Adrenal gland (tissue), 12 donors: ENCODE data around the gene VIPR2. TPM values are rescaled to one million over a fixed set of nuclear protein-coding genes. Genes with fewer than 3 reads are reported as not detected.

ENCODE experiments used
- DNase-seq, 7 donors: peaks; one replicate each; pipeline ENCODE4 v3.0.0-alpha.2; 2019 to 2020
- H3K27ac ChIP-seq, 5 donors: fragments of 200-600 bp; sonication (generic) in 4 of 5; 1 replicate in 3 of 5; 2 replicates in 2 of 5; pipeline versions ENCODE4 v1.5.1 to v1.8.0; 2016 to 2020; ENCODE audit warnings: mild to moderate bottlenecking in 1 of 5
- H3K27me3 ChIP-seq: fragments of 200-600 bp; 2 replicates; pipeline ENCODE4 v1.8.0; 2021
- H3K36me3 ChIP-seq, 2 donors: fragments of 200-600 bp; replicated peaks in 1 of 2; 1 replicate in 1 of 2; 2 replicates in 1 of 2; pipeline versions ENCODE4 v1.5.1 to v1.8.0; 2018 to 2022
- H3K4me1 ChIP-seq, 2 donors: fragments of 200-600 bp; replicated peaks in 1 of 2; 1 replicate in 1 of 2; 2 replicates in 1 of 2; pipeline versions ENCODE4 v1.5.1 to v1.8.0; 2018 to 2021
- H3K4me3 ChIP-seq, 4 donors: fragments of 200-600 bp; sonication (generic) in 3 of 4; one replicate each; pipeline ENCODE4 v1.5.1; 2016 to 2018
- H3K9me3 ChIP-seq, 3 donors: fragments of 200-600 bp; sonication (generic) in 1 of 3; replicated peaks in 1 of 3; 1 replicate in 2 of 3; 2 replicates in 1 of 3; pipeline versions ENCODE4 v1.5.1 to v1.8.0; 2016 to 2021
- POLR2A ChIP-seq, 2 donors: fragments of 450-650 bp; IDR thresholded peaks; one replicate each; pipeline ENCODE4 v1.6.1; 2017; ENCODE audit warnings: antibody characterized with exemption in 2 of 2, mild to moderate bottlenecking in 2 of 2, moderate library complexity in 1 of 2
- WGBS, 4 donors: extraction: QIAGEN DNeasy Blood & Tissue Kit in 2 of 4; methylation state at CpG; one replicate each; pipeline versions ENCODE4 v1.1.5 to v1.1.7; 2013 to 2017; 5-methylcytosine and 5-hydroxymethylcytosine counted together
- intact Hi-C, 2 donors: fragments of 100-400 bp; cut with DNase I; formaldehyde crosslinking; loops; one replicate each; pipeline versions ENCODE4 v1.14.1 to v1.15.0; 2022 to 2023
- polyA plus RNA-seq, 3 donors: library from polyadenylated mRNA; stranded (reverse); fragments of 200-250 nt in 2 of 3; fragments of 350-450 nt in 1 of 3; fragmentation: Illumina TruSeq in 1 of 3; extraction: RNeasy Lipid Tissue Mini Kit (QIAGEN cat#74804) in 1 of 3; gene quantifications; one replicate each; pipeline ENCODE4 v1.2.3, GENCODE V29; 2013 to 2014
- total RNA-seq, 9 donors: library from RNA; depleted of rRNA in 4 of 9; stranded (reverse); fragments of >200 nt in 4 of 9; fragments of 120-200 nt in 1 of 9; fragmentation: NEBNext Ultra II Directional in 1 of 9; extraction: Animal tissue kit (Norgen Biotek cat#: 25700) in 1 of 9; gene quantifications; one replicate each; pipeline versions ENCODE4 v1.1.0 to v1.2.4, GENCODE V29; 2013 to 2023
- TF ChIP-seq, protein P1 (sequence below), 6 experiments: fragments of 450-650 bp in 4 of 6; fragments of 200-600 bp in 2 of 6; sonication (generic) in 1 of 6; IDR thresholded peaks; 1 replicate in 5 of 6; 2 replicates in 1 of 6; pipeline versions ENCODE4 v1.5.1 to v1.8.0; 2016 to 2021; ENCODE audit warnings: antibody characterized with exemption in 6 of 6, mild to moderate bottlenecking in 2 of 6, moderate library complexity in 1 of 6
- donor health status: healthy with polysubstance abuse.
- donor health status: Bipolar disorder and iron deficiency.
- donor health status: DM: yes; HTN: yes; CAD: no.
- donor health status: DM: no; HTN: no; CAD: no.
- donor health status: DM: no; HTN: no; CAD: no.
- donor health status: DM: yes; HTN: yes; CAD: no.

VIPR2 gene
- total and polyA plus RNA-seq, 12 donors, result 0.06 to 3.8 (median 0.80) TPM

DNA sequence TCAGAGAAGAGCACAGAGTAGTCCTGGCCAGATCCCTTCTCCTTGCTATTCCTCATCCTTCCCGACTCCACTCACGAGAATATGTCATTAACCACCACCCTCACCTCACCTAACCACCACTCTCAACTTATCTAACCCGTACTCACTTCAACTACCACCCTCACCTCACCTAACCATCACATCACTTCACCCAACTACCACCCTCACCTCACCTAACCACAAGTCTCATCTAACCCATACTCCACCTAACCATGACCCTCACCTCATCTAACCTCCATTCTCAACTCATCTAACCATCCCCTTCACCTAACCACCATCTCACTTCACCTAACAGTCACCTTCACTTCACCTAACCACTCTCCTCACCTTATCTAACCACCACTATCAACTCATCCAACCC is 85.0 kb downstream of the VIPR2 start:
- 88 to 95% (median 93%) methylated on average over 2 to 3 of the region's 3 CpGs for WGBS, 4 donors
- Histone ChIP-seq H3K36me3 (no peaks in the 10 kb centered on the region), H3K4me3 (no peak overlapping the region), H3K4me1 (no peaks in the 10 kb centered on the region), H3K9me3 (no peaks in the 10 kb centered on the region), H3K27me3 (no peaks in the 10 kb centered on the region), H3K27ac (no peak overlapping the region)
- TF ChIP-seq, protein P1, sequence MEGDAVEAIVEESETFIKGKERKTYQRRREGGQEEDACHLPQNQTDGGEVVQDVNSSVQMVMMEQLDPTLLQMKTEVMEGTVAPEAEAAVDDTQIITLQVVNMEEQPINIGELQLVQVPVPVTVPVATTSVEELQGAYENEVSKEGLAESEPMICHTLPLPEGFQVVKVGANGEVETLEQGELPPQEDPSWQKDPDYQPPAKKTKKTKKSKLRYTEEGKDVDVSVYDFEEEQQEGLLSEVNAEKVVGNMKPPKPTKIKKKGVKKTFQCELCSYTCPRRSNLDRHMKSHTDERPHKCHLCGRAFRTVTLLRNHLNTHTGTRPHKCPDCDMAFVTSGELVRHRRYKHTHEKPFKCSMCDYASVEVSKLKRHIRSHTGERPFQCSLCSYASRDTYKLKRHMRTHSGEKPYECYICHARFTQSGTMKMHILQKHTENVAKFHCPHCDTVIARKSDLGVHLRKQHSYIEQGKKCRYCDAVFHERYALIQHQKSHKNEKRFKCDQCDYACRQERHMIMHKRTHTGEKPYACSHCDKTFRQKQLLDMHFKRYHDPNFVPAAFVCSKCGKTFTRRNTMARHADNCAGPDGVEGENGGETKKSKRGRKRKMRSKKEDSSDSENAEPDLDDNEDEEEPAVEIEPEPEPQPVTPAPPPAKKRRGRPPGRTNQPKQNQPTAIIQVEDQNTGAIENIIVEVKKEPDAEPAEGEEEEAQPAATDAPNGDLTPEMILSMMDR (IDR thresholded peaks at IDR 0.05), result no peak
- TF ChIP-seq POLR2A (IDR thresholded peaks at IDR 0.05), result no peak
- intact Hi-C loops, result no loop called here
- no peak for DNase-seq

DNA sequence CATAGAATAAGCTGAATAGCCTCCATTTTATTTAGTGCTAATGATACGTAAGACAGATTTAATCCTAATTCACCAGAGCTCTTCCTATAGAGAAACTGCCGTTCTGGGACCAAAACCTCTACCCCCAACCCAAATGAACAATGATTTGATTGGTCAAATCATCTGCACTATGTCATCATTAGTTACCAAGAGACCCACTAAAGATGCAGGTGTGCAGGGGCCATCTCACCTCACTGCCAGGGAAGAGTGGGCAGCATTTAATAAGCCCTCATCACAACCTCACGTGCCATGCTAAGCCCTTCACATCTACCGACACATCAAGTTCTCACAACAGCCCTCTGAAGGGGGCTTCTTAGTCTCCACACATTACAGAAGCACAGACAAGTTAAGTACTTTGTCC is 87.0 kb downstream of the VIPR2 start:
- intact Hi-C loops, result no loop called here
- TF ChIP-seq, protein P1 (IDR thresholded peaks at IDR 0.05), result no peak
- no peak for TF ChIP-seq POLR2A (IDR thresholded peaks at IDR 0.05)
- DNase-seq, result peak in 1 of 7 donors; percentile 24
- Histone ChIP-seq H3K4me1 (no peaks in the 10 kb centered on the region), H3K9me3 (no peaks in the 10 kb centered on the region), H3K27ac (no peak overlapping the region), H3K4me3 (no peak overlapping the region), H3K27me3 (no peaks in the 10 kb centered on the region), H3K36me3 (no peaks in the 10 kb centered on the region)
- WGBS, 4 donors, result 89 to 97% (median 90%) methylated on average over 3 to 4 of the region's 4 CpGs

DNA sequence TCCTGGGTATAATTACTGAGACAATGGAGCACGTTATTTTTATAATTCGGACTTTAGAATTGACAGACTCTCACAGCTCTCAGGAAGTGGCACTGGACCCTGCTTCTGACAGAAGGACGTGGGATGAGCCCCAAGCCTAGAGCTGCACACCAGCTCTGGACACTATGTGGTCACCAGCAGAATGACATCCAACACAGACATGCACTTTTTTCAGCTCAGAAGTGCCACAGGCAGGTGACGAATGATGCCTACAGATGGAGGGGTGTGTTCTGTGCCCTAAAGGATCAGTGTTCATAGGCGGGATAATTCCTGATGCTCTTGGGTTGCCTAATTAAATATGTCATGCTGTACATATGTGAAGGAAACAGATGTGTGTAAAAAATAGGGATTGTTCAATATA is 87.9 kb downstream of the VIPR2 start:
- Histone ChIP-seq H3K27me3 (no peaks in the 10 kb centered on the region), H3K27ac (no peak overlapping the region), H3K4me1 (no peaks in the 10 kb centered on the region), H3K9me3 (no peaks in the 10 kb centered on the region), H3K36me3 (no peaks in the 10 kb centered on the region), H3K4me3 (no peak overlapping the region)
- WGBS, 4 donors, result 75 to 83% (median 77%) methylated on average over 5 of the region's 5 CpGs
- intact Hi-C loops, result no loop called here
- no peak for TF ChIP-seq POLR2A (IDR thresholded peaks at IDR 0.05)
- TF ChIP-seq, protein P1 (IDR thresholded peaks at IDR 0.05), result no peak
- DNase-seq, result peak in 1 of 7 donors; percentile 15

DNA sequence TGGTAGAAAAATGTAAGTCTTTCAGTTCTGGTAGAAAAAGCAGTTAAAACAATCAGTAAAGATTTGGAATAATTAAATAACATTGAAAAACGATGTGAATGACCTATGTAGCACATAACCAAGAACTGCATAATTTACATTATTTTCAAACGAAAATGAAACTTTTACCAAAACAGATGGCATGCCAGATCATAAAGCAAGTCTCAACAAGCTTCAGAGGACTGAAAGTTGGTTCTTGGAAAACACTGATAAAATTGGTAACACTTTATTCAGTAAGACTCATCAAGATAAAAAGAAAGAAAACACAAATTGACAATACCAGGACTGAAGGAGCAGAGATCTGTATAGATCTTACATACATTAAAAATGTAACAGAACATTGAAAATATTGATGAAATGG is 92.8 kb downstream of the VIPR2 start:
- 44 to 62% (median 51%) methylated on average over 2 of the region's 2 CpGs for WGBS, 4 donors
- Histone ChIP-seq H3K4me1 (no peaks in the 10 kb centered on the region), H3K4me3 (no peak overlapping the region), H3K27me3 (no peaks in the 10 kb centered on the region), H3K9me3 (no peaks in the 10 kb centered on the region), H3K36me3 (no peaks in the 10 kb centered on the region), H3K27ac (no peak overlapping the region)
- DNase-seq, result no peak
- TF ChIP-seq POLR2A (IDR thresholded peaks at IDR 0.05), result no peak
- TF ChIP-seq, protein P1 (IDR thresholded peaks at IDR 0.05), result no peak
- intact Hi-C loops, result no loop called here
